SU-DHL-6 (cell line): ENCODE results near the gene ITLN1.
A peak's percentile ranks its signal among the peaks of the same experiment; 100 is the strongest.

Experiments
- H2AFZ ChIP-seq: fragments of 200-600 bp; sonication (generic); 2 replicates; pipeline ENCODE4 v1.6.1; 2014; ENCODE audit warnings: low read depth, mild to moderate bottlenecking, moderate library complexity, mixed read lengths, antibody characterized with exemption, low read length; ENCODE audit not compliant: severe bottlenecking
- H3F3A ChIP-seq: fragments of 200-600 bp; shearing (Covaris generic); 2 replicates; pipeline ENCODE4 v1.6.0; 2016; ENCODE audit warnings: antibody characterized with exemption, mild to moderate bottlenecking; ENCODE audit not compliant: insufficient read depth
- H3K27ac ChIP-seq: fragments of 200-600 bp; sonication (generic); 2 replicates; pipeline ENCODE4 v1.5.1; 2016; ENCODE audit warnings: low read depth, mild to moderate bottlenecking, low read length, moderate library complexity, mixed read lengths
- H3K27me3 ChIP-seq: fragments of 200-600 bp; sonication (generic), shearing (Covaris generic); 2 replicates; pipeline ENCODE4 v1.6.0; 2014; ENCODE audit warnings: mild to moderate bottlenecking, low read length
- H3K36me3 ChIP-seq: fragments of 200-600 bp; sonication (generic); 2 replicates; pipeline ENCODE4 v1.6.1; 2014; ENCODE audit warnings: mild to moderate bottlenecking, low read length, mixed read lengths
- H3K4me2 ChIP-seq: fragments of 300-600, 200-600 bp; shearing (Covaris generic), sonication (generic); 2 replicates; pipeline ENCODE4 v1.6.0; 2014; ENCODE audit warnings: low read length, low read depth, mild to moderate bottlenecking; ENCODE audit not compliant: poor library complexity, severe bottlenecking
- H3K4me3 ChIP-seq: fragments of 200-600 bp; sonication (generic); 2 replicates; pipeline ENCODE4 v1.5.1; 2014; ENCODE audit warnings: antibody characterized with exemption, low read length, mild to moderate bottlenecking, mixed read lengths; ENCODE audit not compliant: insufficient read depth, poor library complexity, severe bottlenecking
- H3K79me2 ChIP-seq: fragments of 200-600 bp; sonication (generic); 2 replicates; pipeline ENCODE4 v1.6.1; 2014; ENCODE audit warnings: mild to moderate bottlenecking, low read length, moderate library complexity; ENCODE audit not compliant: insufficient read depth
- H3K9ac ChIP-seq: fragments of 200-600 bp; sonication (generic); 2 replicates; pipeline ENCODE4 v1.7.0; 2014; ENCODE audit warnings: mild to moderate bottlenecking, low read length
- H3K9me2 ChIP-seq: fragments of 200-600 bp; sonication (generic); replicated peaks from 2 replicates; pipeline ENCODE4 v1.6.1; 2014; ENCODE audit warnings: low read length; ENCODE audit not compliant: insufficient read depth
- H3K9me3 ChIP-seq: fragments of 200-600 bp; sonication (generic); 2 replicates; pipeline ENCODE4 v1.6.1; 2014; ENCODE audit warnings: low read length, mixed read lengths; ENCODE audit not compliant: insufficient read depth
- H4K20me1 ChIP-seq: fragments of 200-600 bp; sonication (generic); 2 replicates; pipeline ENCODE4 v1.6.1; 2014; ENCODE audit warnings: low read depth, mild to moderate bottlenecking, antibody characterized with exemption, low read length, moderate library complexity, mixed read lengths
- CTCF ChIP-seq: fragments of 200-600 bp; sonication (generic); IDR thresholded peaks from one replicate; pipeline ENCODE4 v1.5.1; 2017; ENCODE audit warnings: antibody characterized with exemption, mild to moderate bottlenecking, low read length, moderate library complexity; ENCODE audit not compliant: insufficient read depth, poor library complexity, severe bottlenecking
- EZH2phosphoT487 ChIP-seq: fragments of 200-600 bp; sonication (generic), shearing (Covaris generic); conservative IDR thresholded peaks from 2 replicates; pipeline ENCODE4 v1.6.1; 2018; ENCODE audit warnings: mild to moderate bottlenecking, antibody characterized with exemption, low read length, moderate library complexity, mixed read lengths

ITLN1 gene

GRCh38 chr1:160830321-160831153 lies 54.4 kb downstream of the ITLN1 start:
- H3K27ac ChIP-seq: no peak overlapping the region
- H3K4me3 ChIP-seq: no peak overlapping the region
- H3K9me3 ChIP-seq: no peaks in the 10 kb centered on the region
- TF ChIP-seq EZH2phosphoT487: no peak
- peak; percentile 81 for TF ChIP-seq CTCF
- no peak overlapping the region for H2AFZ ChIP-seq
- H3K4me2 ChIP-seq: no peak overlapping the region
- H3K36me3 ChIP-seq: no peaks in the 10 kb centered on the region
- H4K20me1 ChIP-seq: no peaks in the 10 kb centered on the region
- no peak overlapping the region for H3K9ac ChIP-seq
- no peaks in the 10 kb centered on the region for H3K27me3 ChIP-seq
- no peaks in the 10 kb centered on the region for H3K9me2 ChIP-seq
- H3K79me2 ChIP-seq: no peaks in the 10 kb centered on the region
- no peaks in the 10 kb centered on the region for H3F3A ChIP-seq

GRCh38 chr1:160829766-160830165 lies 55.2 kb downstream of the ITLN1 start:
- no peaks in the 10 kb centered on the region for H3K36me3 ChIP-seq
- no peak overlapping the region for H3K27ac ChIP-seq
- H3K79me2 ChIP-seq: no peaks in the 10 kb centered on the region
- H3K9me2 ChIP-seq: no peaks in the 10 kb centered on the region
- H3K4me3 ChIP-seq: no peak overlapping the region
- no peaks in the 10 kb centered on the region for H3F3A ChIP-seq
- no peak overlapping the region for H3K4me2 ChIP-seq
- H3K9ac ChIP-seq: no peak overlapping the region
- no peaks in the 10 kb centered on the region for H4K20me1 ChIP-seq
- H3K9me3 ChIP-seq: no peaks in the 10 kb centered on the region
- H2AFZ ChIP-seq: no peak overlapping the region
- no peak for TF ChIP-seq CTCF
- no peak for TF ChIP-seq EZH2phosphoT487
- H3K27me3 ChIP-seq: no peaks in the 10 kb centered on the region

GRCh38 chr1:160827418-160827817 lies 57.6 kb downstream of the ITLN1 start:
- H3K36me3 ChIP-seq: no peaks in the 10 kb centered on the region
- H3K9ac ChIP-seq: no peak overlapping the region
- TF ChIP-seq EZH2phosphoT487 (no peak), CTCF (no peak)
- no peaks in the 10 kb centered on the region for H3K79me2 ChIP-seq
- H3K27me3 ChIP-seq: no peaks in the 10 kb centered on the region
- no peak overlapping the region for H3K4me2 ChIP-seq
- H3F3A ChIP-seq: no peaks in the 10 kb centered on the region
- no peaks in the 10 kb centered on the region for H3K9me2 ChIP-seq
- H4K20me1 ChIP-seq: no peaks in the 10 kb centered on the region
- H3K4me3 ChIP-seq: no peak overlapping the region
- H2AFZ ChIP-seq: no peak overlapping the region
- no peaks in the 10 kb centered on the region for H3K9me3 ChIP-seq
- no peak overlapping the region for H3K27ac ChIP-seq
